ENCODE data around the gene HMCN2. TPM values are rescaled to one million over a fixed set of nuclear protein-coding genes. Genes with fewer than 3 reads are reported as not detected.

Gene HMCN2
- total RNA-seq, 1 donor from 2014 or later: not detected

DNA sequence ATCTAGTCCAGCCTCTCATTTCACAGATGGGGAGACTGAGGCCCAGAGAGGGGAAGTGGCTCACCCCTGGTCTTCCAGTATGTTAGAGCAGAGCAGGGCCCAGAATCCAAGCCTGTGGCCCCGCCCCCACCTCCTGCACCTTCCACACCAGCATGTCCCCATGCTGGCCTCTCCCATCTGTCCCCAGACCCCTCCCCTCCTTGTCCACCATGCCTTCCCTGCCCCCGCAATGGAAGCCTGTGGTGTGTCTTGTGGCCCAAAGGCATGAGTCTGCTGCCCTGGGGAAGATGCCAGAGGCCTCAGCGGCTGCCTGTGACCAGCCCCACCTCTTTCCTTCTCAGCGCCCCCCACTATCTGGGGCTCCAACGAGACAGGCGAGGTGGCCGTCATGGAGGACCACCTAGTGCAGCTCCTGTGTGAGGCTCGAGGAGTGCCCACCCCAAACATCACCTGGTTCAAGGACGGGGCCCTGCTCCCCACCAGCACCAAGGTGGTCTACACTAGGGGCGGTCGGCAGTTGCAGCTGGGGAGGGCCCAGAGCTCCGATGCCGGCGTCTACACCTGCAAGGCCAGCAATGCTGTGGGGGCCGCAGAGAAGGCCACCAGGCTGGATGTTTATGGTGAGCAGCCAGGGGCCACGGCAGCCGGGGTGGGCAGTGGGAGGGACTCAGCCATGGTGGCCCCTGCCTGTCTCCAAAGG, 87.2 kb downstream of the HMCN2 start:
- no peak for ATAC-seq (ENCODE audit: low read depth)
- peaks cover 22% of the 10 kb centered on the region for H3K4me1 Mint-ChIP-seq
- TF ChIP-seq, protein P1, sequence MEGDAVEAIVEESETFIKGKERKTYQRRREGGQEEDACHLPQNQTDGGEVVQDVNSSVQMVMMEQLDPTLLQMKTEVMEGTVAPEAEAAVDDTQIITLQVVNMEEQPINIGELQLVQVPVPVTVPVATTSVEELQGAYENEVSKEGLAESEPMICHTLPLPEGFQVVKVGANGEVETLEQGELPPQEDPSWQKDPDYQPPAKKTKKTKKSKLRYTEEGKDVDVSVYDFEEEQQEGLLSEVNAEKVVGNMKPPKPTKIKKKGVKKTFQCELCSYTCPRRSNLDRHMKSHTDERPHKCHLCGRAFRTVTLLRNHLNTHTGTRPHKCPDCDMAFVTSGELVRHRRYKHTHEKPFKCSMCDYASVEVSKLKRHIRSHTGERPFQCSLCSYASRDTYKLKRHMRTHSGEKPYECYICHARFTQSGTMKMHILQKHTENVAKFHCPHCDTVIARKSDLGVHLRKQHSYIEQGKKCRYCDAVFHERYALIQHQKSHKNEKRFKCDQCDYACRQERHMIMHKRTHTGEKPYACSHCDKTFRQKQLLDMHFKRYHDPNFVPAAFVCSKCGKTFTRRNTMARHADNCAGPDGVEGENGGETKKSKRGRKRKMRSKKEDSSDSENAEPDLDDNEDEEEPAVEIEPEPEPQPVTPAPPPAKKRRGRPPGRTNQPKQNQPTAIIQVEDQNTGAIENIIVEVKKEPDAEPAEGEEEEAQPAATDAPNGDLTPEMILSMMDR (IDR thresholded peaks at IDR 0.05): no peak
- H3K27me3 Mint-ChIP-seq: no peaks in the 10 kb centered on the region
- ChIA-PET POLR2A (no interaction called here), CTCF (no interaction called here)
- H3K9me3 Mint-ChIP-seq: no peaks in the 10 kb centered on the region
- intact Hi-C loops (cut with micrococcal nuclease): loop anchor here (10.0 kb wide), 1 partner anchor 468 kb away; no protein-coding TSS in a partner anchor
- DNase-seq: no peak
- no peak overlapping the region for H3K4me3 Mint-ChIP-seq
- H3K36me3 Mint-ChIP-seq (ENCODE audit: low read depth): no peaks in the 10 kb centered on the region
- peak overlapping the region; percentile 70 for H3K27ac Mint-ChIP-seq

DNA sequence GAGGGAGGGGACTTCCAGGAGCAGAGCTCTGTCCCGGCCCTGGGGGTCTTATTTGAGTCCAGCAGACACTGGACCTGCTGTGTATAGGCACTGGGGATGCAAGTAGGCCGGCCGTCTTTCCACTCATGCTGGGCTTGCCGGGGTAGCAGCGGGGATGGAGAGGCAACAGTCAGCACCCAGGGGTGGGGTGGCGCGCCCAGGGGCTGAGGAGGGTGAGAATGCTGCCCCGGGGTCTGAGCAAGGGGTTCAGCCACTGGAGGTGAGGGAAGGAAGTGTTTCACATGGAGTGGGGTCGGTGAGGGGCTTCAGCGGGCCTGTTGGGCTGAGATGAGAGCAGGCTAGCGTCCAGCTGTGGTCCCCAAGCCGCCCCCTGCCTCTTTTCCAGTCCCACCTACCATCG, 88.8 kb downstream of the HMCN2 start:
- Mint-ChIP-seq H3K9me3 (no peaks in the 10 kb centered on the region), H3K27ac (no peak overlapping the region), H3K4me1 (peaks cover 36% of the 10 kb centered on the region), H3K27me3 (no peaks in the 10 kb centered on the region), H3K4me3 (no peak overlapping the region), H3K36me3 (ENCODE audit: low read depth) (no peaks in the 10 kb centered on the region)
- ATAC-seq (ENCODE audit: low read depth): no peak
- no peak for DNase-seq
- intact Hi-C loops (cut with micrococcal nuclease): loop anchor here (10.0 kb wide), 1 partner anchor 470 kb away; no protein-coding TSS in a partner anchor
- ChIA-PET POLR2A (interaction anchor here (0.9 kb wide), 1 partner anchor 13 kb away, joined by 3 read pairs; no protein-coding TSS in a partner anchor), CTCF (interaction anchor here (1.1 kb wide), 1 partner anchor 12 kb away, joined by 3 read pairs; no protein-coding TSS in a partner anchor)
- TF ChIP-seq, protein P1 (IDR thresholded peaks at IDR 0.05): no peak

DNA sequence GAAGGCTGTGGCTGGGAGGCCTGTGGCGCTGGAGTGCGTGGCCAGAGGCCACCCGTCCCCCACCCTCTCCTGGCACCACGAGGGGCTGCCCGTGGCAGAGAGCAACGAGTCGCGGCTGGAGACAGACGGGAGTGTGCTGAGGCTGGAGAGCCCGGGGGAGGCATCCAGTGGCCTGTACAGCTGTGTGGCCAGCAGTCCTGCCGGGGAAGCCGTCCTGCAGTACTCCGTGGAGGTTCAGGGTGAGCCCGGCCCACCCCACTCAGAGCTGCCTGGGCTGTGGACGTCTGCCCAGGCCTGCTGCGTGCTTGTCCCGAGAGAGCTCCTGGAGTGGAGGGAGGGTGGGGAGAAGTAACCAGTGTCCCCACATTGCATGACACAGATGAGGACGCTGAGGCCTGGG, 89.2 kb downstream of the HMCN2 start:
- TF ChIP-seq, protein P1 (IDR thresholded peaks at IDR 0.05): no peak
- no peak for DNase-seq
- H3K27ac Mint-ChIP-seq: no peak overlapping the region
- ATAC-seq (ENCODE audit: low read depth): no peak
- no peaks in the 10 kb centered on the region for H3K9me3 Mint-ChIP-seq
- H3K27me3 Mint-ChIP-seq: no peaks in the 10 kb centered on the region
- H3K36me3 Mint-ChIP-seq (ENCODE audit: low read depth): no peaks in the 10 kb centered on the region
- POLR2A ChIA-PET: no interaction called here
- CTCF ChIA-PET: no interaction called here
- intact Hi-C loops (cut with micrococcal nuclease): loop anchor here (5.0 to 10.0 kb wide), 2 partner anchors 113 to 470 kb away; no protein-coding TSS in a partner anchor
- no peak overlapping the region for H3K4me3 Mint-ChIP-seq
- peaks cover 39% of the 10 kb centered on the region for H3K4me1 Mint-ChIP-seq

DNA sequence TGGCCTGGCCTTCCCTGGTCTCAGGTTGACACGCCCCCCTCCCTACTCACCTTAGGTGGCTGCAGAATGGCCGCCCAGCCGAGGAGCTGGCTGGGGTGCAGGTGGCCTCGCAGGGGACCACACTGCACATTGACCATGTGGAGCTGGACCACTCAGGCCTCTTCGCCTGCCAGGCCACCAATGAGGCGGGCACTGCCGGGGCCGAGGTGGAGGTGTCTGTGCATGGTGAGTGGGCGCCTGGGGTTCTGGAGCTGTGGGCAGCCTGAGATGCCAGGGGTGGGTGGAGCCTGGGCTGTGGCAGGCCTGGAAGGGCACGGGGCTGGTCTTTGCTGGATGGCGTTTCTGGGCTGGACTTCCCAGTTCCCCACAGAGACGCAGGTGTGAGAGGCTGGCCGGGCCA, 90.5 kb downstream of the HMCN2 start:
- TF ChIP-seq, protein P1 (IDR thresholded peaks at IDR 0.05): no peak
- ATAC-seq (ENCODE audit: low read depth) (no peak), DNase-seq (no peak)
- Mint-ChIP-seq H3K4me1 (peaks cover 41% of the 10 kb centered on the region), H3K9me3 (no peaks in the 10 kb centered on the region), H3K27me3 (no peaks in the 10 kb centered on the region), H3K27ac (no peak overlapping the region), H3K36me3 (ENCODE audit: low read depth) (no peaks in the 10 kb centered on the region), H3K4me3 (no peak overlapping the region)
- intact Hi-C loops (cut with micrococcal nuclease): loop anchor here (5.0 to 10.0 kb wide), 2 partner anchors 114 to 471 kb away; no protein-coding TSS in a partner anchor
- CTCF ChIA-PET: no interaction called here
- POLR2A ChIA-PET: no interaction called here

DNA sequence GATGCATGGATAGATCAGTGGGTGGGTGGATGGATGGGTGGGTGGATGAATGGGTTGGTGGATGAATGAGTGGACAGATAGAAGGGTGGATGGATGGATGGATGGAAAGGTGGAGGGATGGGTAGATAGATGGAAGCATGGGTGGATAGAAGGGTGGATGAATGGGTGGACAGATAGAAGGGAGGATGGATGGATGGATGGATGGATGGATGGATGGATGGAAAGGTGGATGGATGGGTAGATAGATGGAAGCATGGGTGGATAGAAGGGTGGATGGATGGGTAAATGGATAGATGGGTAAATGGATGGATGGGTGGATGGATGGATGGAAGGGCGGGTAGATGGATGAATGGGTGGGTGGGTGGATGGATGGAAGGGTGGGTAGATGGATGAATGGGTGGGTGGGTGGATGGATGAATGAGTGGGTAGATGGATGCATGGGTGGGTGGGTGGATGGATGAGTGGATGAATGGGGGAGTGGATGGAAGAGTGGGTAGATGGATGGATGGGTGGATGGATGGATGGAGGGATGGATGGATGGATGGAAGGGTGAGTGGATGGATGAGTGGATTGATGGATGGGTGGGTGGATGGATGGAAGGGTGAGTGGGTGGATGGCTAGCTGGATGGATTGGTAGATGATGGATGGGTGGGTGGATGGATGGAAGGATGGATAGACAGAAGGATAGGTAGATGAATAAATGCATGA, 91.5 kb downstream of the HMCN2 start:
- Mint-ChIP-seq H3K4me3 (no peak overlapping the region), H3K36me3 (ENCODE audit: low read depth) (no peaks in the 10 kb centered on the region), H3K27me3 (no peaks in the 10 kb centered on the region), H3K9me3 (no peaks in the 10 kb centered on the region), H3K27ac (no peak overlapping the region), H3K4me1 (peaks cover 37% of the 10 kb centered on the region)
- ChIA-PET CTCF (no interaction called here), POLR2A (interaction anchor here (1.1 kb wide), 1 partner anchor 118 kb away, joined by 3 read pairs; no protein-coding TSS in a partner anchor)
- no peak for DNase-seq
- no peak for ATAC-seq (ENCODE audit: low read depth)
- intact Hi-C loops (cut with micrococcal nuclease): loop anchor here (5.0 to 10.0 kb wide), 2 partner anchors 115 to 472 kb away; no protein-coding TSS in a partner anchor
- TF ChIP-seq, protein P1 (IDR thresholded peaks at IDR 0.05): no peak

All from activated B cell treated with CpG ODN at 0.5 μM for 24 hours (primary cell).